DND-41 (cell line): ENCODE measurements around the gene DCLK2.

Source experiments
- ATAC-seq: fragments of 200-7000 bp; cut with Tn5 transposase; 3 replicates; pipeline ENCODE4 v1.9.1; 2021; ENCODE audit warnings: low read depth; ENCODE audit not compliant: insufficient read depth
- DNase-seq: peaks from one replicate; pipeline ENCODE4 v3.0.0-alpha.2; 2020
- H2AFZ ChIP-seq: 2 replicates; pipeline ENCODE4 v1.6.0; 2012; ENCODE audit warnings: low read depth, low read length
- H3K27ac ChIP-seq: 2 replicates; pipeline ENCODE4 v1.5.1; 2012; ENCODE audit warnings: low read length, inconsistent platforms
- H3K27me3 ChIP-seq: fragments of 200-600 bp; sonication (generic); 2 replicates; pipeline ENCODE4 v1.6.0; 2012; ENCODE audit warnings: low read length, mild to moderate bottlenecking, inconsistent platforms; ENCODE audit not compliant: insufficient read depth, poor library complexity
- H3K36me3 ChIP-seq: 2 replicates; pipeline ENCODE4 v1.5.1; 2012; ENCODE audit warnings: low read length, inconsistent platforms; ENCODE audit not compliant: insufficient read depth
- H3K4me1 ChIP-seq: 2 replicates; pipeline ENCODE4 v1.5.1; 2012; ENCODE audit warnings: mild to moderate bottlenecking, low read length; ENCODE audit not compliant: insufficient read depth
- H3K4me2 ChIP-seq: 2 replicates; pipeline ENCODE4 v1.6.0; 2012; ENCODE audit warnings: mild to moderate bottlenecking, moderate library complexity, low read length, inconsistent platforms; ENCODE audit not compliant: insufficient read depth
- H3K4me3 ChIP-seq, 2 experiments: fragments of 200-600 bp in 1 of 2; shearing (Covaris generic) in 1 of 2; 2 replicates each; pipeline ENCODE4 v1.5.1; 2012 to 2016; ENCODE audit warnings: inconsistent platforms in 2 of 2, low read length in 2 of 2, mild to moderate bottlenecking in 2 of 2, low read depth in 1 of 2, moderate library complexity in 1 of 2
- H3K79me2 ChIP-seq: 2 replicates; pipeline ENCODE4 v1.6.0; 2012; ENCODE audit warnings: low read length, inconsistent platforms; ENCODE audit not compliant: insufficient read depth
- H3K9ac ChIP-seq: 2 replicates; pipeline ENCODE4 v1.6.0; 2012; ENCODE audit warnings: low read depth, mild to moderate bottlenecking, inconsistent platforms, low read length, moderate library complexity
- H3K9me3 ChIP-seq: 2 replicates; pipeline ENCODE4 v1.5.1; 2012; ENCODE audit warnings: low read length, moderate library complexity, mild to moderate bottlenecking, inconsistent platforms; ENCODE audit not compliant: insufficient read depth, severe bottlenecking
- H4K20me1 ChIP-seq: 2 replicates; pipeline ENCODE4 v1.6.0; 2012; ENCODE audit warnings: low read length; ENCODE audit not compliant: insufficient read depth
- EZH2 ChIP-seq: IDR thresholded peaks from 3 replicates; pipeline ENCODE4 v1.6.1; 2012; ENCODE audit warnings: borderline replicate concordance, low read depth, mild to moderate bottlenecking, moderate library complexity, low read length, inconsistent platforms; ENCODE audit not compliant: severe bottlenecking
- TF ChIP-seq, protein P1 (sequence below): IDR thresholded peaks from 2 replicates; pipeline ENCODE4 v1.5.1; 2012; ENCODE audit warnings: borderline replicate concordance, low read length, moderate library complexity, mild to moderate bottlenecking; ENCODE audit not compliant: poor library complexity, severe bottlenecking; ENCODE audit errors: extremely low read depth

DCLK2 gene

DNA sequence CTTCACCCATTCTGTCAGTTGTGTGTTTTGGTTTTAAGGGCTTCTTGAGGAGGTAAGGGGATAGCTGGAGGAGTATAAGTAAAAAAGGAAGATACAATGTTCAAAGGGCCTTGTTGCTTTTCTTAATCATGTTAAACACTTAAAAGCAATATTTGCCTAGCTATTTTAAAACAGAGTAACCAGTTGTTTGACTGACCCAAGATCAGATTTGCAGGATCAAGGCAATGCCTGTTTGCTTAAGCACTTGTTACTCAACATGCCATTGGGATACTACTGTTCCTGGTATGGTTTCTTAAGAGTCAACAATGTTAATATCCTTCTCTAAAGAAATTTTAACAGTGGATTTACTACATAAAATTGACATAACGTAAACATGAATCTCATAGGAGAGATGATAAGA lies 2.6 kb downstream of the DCLK2 start:
- Histone ChIP-seq H3K4me2 (no peak overlapping the region), H3K27me3 (no peaks in the 10 kb centered on the region)

DNA sequence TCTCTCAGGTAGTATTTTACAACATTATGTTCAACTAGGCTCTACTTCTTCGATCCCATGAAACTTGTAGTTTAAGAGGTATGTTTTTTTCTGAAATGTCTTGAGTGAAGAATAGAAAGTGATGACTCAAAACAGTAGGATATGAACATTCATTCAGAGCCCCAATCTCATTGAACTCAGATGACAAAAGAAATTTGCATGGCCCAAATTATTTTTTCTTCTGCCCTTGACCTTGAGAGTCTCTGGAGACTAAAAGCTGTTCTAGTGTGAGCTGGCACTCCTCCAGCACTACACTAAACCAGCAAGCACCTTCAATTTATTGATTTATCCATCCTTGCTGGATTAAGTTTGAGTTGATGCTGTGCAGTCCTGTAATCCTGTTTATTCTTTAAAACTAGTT lies 4.0 kb downstream of the DCLK2 start:
- no peak overlapping the region for H2AFZ ChIP-seq
- no peak for TF ChIP-seq EZH2
- TF ChIP-seq, protein P1, sequence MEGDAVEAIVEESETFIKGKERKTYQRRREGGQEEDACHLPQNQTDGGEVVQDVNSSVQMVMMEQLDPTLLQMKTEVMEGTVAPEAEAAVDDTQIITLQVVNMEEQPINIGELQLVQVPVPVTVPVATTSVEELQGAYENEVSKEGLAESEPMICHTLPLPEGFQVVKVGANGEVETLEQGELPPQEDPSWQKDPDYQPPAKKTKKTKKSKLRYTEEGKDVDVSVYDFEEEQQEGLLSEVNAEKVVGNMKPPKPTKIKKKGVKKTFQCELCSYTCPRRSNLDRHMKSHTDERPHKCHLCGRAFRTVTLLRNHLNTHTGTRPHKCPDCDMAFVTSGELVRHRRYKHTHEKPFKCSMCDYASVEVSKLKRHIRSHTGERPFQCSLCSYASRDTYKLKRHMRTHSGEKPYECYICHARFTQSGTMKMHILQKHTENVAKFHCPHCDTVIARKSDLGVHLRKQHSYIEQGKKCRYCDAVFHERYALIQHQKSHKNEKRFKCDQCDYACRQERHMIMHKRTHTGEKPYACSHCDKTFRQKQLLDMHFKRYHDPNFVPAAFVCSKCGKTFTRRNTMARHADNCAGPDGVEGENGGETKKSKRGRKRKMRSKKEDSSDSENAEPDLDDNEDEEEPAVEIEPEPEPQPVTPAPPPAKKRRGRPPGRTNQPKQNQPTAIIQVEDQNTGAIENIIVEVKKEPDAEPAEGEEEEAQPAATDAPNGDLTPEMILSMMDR: no peak
- H3K27me3 ChIP-seq: no peaks in the 10 kb centered on the region
- H3K9me3 ChIP-seq: no peaks in the 10 kb centered on the region
- H3K4me3 ChIP-seq: no peak overlapping the region
- no peaks in the 10 kb centered on the region for H4K20me1 ChIP-seq
- no peaks in the 10 kb centered on the region for H3K36me3 ChIP-seq
- H3K79me2 ChIP-seq: no peaks in the 10 kb centered on the region
- no peak overlapping the region for H3K4me2 ChIP-seq
- no peak overlapping the region for H3K9ac ChIP-seq
- DNase-seq (no peak), ATAC-seq (no peak)
- H3K4me1 ChIP-seq: no peaks in the 10 kb centered on the region
- H3K27ac ChIP-seq: no peak overlapping the region

More for the DNA sequence above, 2.6 kb downstream of the DCLK2 start:
- no peak for ATAC-seq
- Histone ChIP-seq H3K4me1 (no peaks in the 10 kb centered on the region), H3K79me2 (no peaks in the 10 kb centered on the region), H3K27ac (no peak overlapping the region), H3K9me3 (no peaks in the 10 kb centered on the region), H3K36me3 (no peaks in the 10 kb centered on the region), H3K4me3 (no peak overlapping the region), H2AFZ (no peak overlapping the region), H3K9ac (no peak overlapping the region), H4K20me1 (no peaks in the 10 kb centered on the region)
- no peak for DNase-seq
- no peak for TF ChIP-seq EZH2
- TF ChIP-seq, protein P1: no peak

DNA sequence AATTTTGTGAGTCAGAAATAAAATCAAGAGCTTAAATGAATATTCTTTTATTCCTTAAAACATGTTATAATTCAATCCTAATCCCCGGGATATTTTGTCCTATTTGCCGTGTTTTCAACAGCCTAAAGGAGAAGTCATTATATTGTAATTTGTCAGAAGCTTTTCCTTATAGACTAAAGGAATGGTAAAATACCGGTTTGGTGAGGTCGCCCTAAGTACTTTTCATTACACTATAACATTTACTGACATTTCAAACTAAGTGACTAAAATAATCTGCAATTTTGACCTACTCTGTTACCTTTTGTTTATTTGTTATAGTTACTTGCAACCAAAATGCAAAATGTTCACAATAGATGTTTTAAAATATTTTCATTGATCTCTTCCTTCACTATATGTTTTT lies 8.8 kb downstream of the DCLK2 start:
- no peak overlapping the region for H3K27ac ChIP-seq
- H3K4me1 ChIP-seq: no peaks in the 10 kb centered on the region
- TF ChIP-seq, protein P1: no peak
- no peak for TF ChIP-seq EZH2
- no peak overlapping the region for H3K9ac ChIP-seq
- H3K27me3 ChIP-seq: no peaks in the 10 kb centered on the region
- H3K36me3 ChIP-seq: no peaks in the 10 kb centered on the region
- no peak overlapping the region for H2AFZ ChIP-seq
- no peak for ATAC-seq
- H4K20me1 ChIP-seq: no peaks in the 10 kb centered on the region
- no peak for DNase-seq
- no peak overlapping the region for H3K4me3 ChIP-seq
- H3K4me2 ChIP-seq: no peak overlapping the region
- no peaks in the 10 kb centered on the region for H3K79me2 ChIP-seq
- H3K9me3 ChIP-seq: no peaks in the 10 kb centered on the region

DNA sequence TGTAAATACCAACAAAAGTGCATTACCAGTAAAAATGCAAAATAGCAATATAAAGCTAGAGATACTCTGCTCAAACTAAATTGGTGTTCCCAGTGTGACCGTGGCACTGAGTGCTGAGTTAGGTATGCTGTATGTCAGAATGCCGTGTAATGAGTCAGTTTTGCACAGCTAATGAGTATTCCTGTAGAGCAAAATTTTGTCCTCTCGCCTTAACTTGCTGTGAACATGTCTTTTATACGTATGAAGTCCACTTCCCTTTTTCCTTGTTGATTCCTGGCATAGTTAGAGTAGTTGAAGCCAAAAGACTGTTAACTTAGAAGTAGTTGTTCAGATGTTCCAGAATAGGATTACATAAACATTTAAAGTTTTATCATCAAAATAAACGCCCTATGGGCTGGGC lies 11.5 kb downstream of the DCLK2 start:
- Histone ChIP-seq H3K4me3 (no peak overlapping the region), H4K20me1 (no peaks in the 10 kb centered on the region), H3K27ac (no peak overlapping the region), H2AFZ (no peak overlapping the region), H3K36me3 (no peaks in the 10 kb centered on the region), H3K9ac (no peak overlapping the region), H3K9me3 (no peaks in the 10 kb centered on the region), H3K79me2 (no peaks in the 10 kb centered on the region), H3K4me2 (no peak overlapping the region), H3K27me3 (no peaks in the 10 kb centered on the region), H3K4me1 (no peaks in the 10 kb centered on the region)
- no peak for ATAC-seq
- DNase-seq: no peak
- no peak for TF ChIP-seq EZH2
- TF ChIP-seq, protein P1: no peak
